Central memory CD8-positive, alpha-beta T cell (primary cell): ENCODE results near the gene GAS2L2.

Experiments
- ATAC-seq: fragments of 150-1000 bp; cut with Tn5 transposase; replicated peaks from 2 replicates; pipeline ENCODE4 v1.10.0; 2022; ENCODE audit warnings: mild to moderate bottlenecking, moderate FRiP score, moderate number of reproducible peaks; ENCODE audit not compliant: poor library complexity, severe bottlenecking; ENCODE audit errors: extremely low read depth
- DNase-seq, 2 donors: peaks; one replicate each; pipeline ENCODE4 v3.0.0; 2021; ENCODE audit warnings: low spot score in 2 of 2
- H3K27ac Mint-ChIP-seq: one replicate; pipeline ENCODE4 v1.8.0; 2022; ENCODE audit warnings: low read depth, mild to moderate bottlenecking, moderate library complexity, mixed read lengths
- H3K27me3 Mint-ChIP-seq: one replicate; pipeline ENCODE4 v1.8.0; 2022; ENCODE audit warnings: mixed read lengths
- H3K36me3 Mint-ChIP-seq: one replicate; pipeline ENCODE4 v1.8.0; 2022; ENCODE audit warnings: mild to moderate bottlenecking, moderate library complexity, mixed read lengths; ENCODE audit not compliant: insufficient read depth
- H3K4me1 Mint-ChIP-seq: one replicate; pipeline ENCODE4 v1.8.0; 2022; ENCODE audit warnings: mixed read lengths
- H3K4me3 Mint-ChIP-seq: one replicate; pipeline ENCODE4 v1.8.0; 2022; ENCODE audit warnings: mild to moderate bottlenecking, moderate library complexity, mixed read lengths
- H3K9me3 Mint-ChIP-seq: one replicate; pipeline ENCODE4 v1.8.0; 2022; ENCODE audit warnings: mixed read lengths

GAS2L2 gene

DNA sequence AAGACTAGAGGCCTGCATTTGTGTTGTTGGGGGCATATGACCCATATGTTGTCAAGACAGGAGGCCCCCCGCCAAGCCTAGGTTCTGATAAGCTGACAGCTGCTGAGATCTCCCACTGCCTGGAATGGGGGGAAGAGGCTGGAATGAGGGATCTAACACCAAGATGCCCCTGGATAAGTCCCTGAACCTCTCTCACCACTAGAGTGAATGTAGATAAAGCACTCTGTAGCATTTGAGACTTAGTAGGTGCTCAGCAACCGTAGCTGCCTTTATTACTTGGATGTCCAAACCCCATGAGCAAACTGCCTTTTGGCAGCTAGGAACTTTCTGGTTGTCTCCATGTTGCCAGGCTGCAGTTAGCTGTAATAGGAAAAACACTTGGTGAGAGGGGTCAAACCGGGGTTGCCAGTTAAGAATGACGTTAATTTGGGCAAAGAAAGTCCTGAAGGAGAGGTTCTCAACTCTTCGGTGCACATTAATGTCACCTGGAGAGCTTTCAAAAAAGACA, 26.0 kb downstream of the GAS2L2 start:
- no peak overlapping the region for H3K27ac Mint-ChIP-seq
- no peak overlapping the region for H3K4me3 Mint-ChIP-seq
- ATAC-seq (no peak), DNase-seq (no peak)
- no peaks in the 10 kb centered on the region for H3K9me3 Mint-ChIP-seq
- peaks cover 12% of the 10 kb centered on the region for H3K4me1 Mint-ChIP-seq
- H3K27me3 Mint-ChIP-seq: no peaks in the 10 kb centered on the region
- H3K36me3 Mint-ChIP-seq: peaks cover 34% of the 10 kb centered on the region

- H3K27ac Mint-ChIP-seq: no peak overlapping the region
- peaks cover 12% of the 10 kb centered on the region for H3K4me1 Mint-ChIP-seq
- no peak for ATAC-seq
- no peak for DNase-seq
- H3K9me3 Mint-ChIP-seq: no peaks in the 10 kb centered on the region
- no peaks in the 10 kb centered on the region for H3K27me3 Mint-ChIP-seq
- peaks cover 35% of the 10 kb centered on the region for H3K36me3 Mint-ChIP-seq
- no peak overlapping the region for H3K4me3 Mint-ChIP-seq
These were observed 26.7 kb downstream of the GAS2L2 start for GRCh38 chr17:35726127-35726952.

GRCh38 chr17:35725802-35726126, 27.3 kb downstream of the GAS2L2 start:
- ATAC-seq: no peak
- H3K27ac Mint-ChIP-seq: no peak overlapping the region
- H3K36me3 Mint-ChIP-seq: peaks cover 35% of the 10 kb centered on the region
- H3K27me3 Mint-ChIP-seq: no peaks in the 10 kb centered on the region
- no peak for DNase-seq
- H3K4me3 Mint-ChIP-seq: no peak overlapping the region
- peaks cover 6% of the 10 kb centered on the region for H3K4me1 Mint-ChIP-seq
- no peaks in the 10 kb centered on the region for H3K9me3 Mint-ChIP-seq

DNA sequence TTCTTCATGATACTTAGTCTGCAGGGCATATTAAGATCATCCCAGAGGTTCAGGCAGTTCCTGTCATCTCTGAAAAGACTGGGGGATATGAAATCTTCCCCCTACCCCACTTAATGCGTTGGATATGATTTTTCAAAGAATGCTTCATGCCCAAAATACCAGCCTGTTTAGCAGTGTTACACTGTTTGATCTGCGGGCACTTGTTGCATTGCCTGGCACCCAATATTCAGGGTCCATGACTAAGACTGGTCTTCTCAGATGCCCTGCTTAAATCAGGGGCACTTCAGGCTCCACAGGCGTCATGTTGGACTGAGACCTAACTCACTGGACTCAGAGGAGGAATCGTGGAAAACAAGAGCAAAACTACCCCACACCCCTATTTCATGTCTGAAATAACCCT, 28.0 kb downstream of the GAS2L2 start:
- H3K27ac Mint-ChIP-seq: no peak overlapping the region
- no peaks in the 10 kb centered on the region for H3K9me3 Mint-ChIP-seq
- H3K27me3 Mint-ChIP-seq: no peaks in the 10 kb centered on the region
- ATAC-seq (no peak), DNase-seq (no peak)
- peaks cover 35% of the 10 kb centered on the region for H3K36me3 Mint-ChIP-seq
- H3K4me1 Mint-ChIP-seq: no peaks in the 10 kb centered on the region
- H3K4me3 Mint-ChIP-seq: no peak overlapping the region

DNA sequence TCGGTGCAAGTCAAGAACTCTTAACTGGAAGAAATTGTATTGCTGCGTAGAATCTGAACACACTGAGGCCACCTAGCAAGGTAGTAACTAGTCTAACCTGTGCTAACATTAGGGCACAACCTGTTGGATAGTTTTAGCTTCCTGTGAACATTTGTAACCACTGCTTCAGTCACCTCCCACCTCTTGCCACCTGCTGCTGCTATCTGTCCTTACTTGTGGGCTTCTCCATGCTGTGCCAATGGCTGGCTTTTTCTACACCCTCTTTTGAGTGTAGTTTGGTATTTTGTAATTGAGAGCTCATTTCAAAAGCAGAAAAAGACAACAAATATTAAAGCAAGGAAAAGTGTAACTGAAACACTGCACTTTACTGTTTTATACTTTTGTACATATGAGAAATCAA, 29.3 kb downstream of the GAS2L2 start:
- Mint-ChIP-seq H3K36me3 (peaks cover 35% of the 10 kb centered on the region), H3K4me1 (no peaks in the 10 kb centered on the region), H3K4me3 (no peak overlapping the region), H3K9me3 (no peaks in the 10 kb centered on the region), H3K27ac (no peak overlapping the region), H3K27me3 (no peaks in the 10 kb centered on the region)
- ATAC-seq (no peak), DNase-seq (no peak)

DNA sequence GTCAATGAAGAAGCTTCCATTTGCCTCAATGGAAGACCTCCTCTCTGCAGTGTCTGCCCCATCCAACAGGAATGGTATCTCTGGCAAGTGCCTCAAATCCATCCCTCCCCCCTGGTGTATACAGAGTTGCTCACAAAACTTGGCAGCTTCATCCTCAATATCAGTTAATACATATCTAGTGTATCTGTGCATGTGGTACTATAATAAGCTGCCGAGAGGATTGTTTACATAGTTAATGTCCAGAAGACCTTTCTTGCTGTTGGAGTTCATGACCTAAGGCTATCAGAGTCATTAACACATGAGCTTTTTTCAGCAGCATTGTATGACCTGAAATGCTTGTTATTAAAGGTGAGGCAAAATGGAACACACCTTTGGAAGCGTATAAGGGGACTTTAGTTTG, 35.6 kb downstream of the GAS2L2 start:
- Mint-ChIP-seq H3K36me3 (peaks cover 23% of the 10 kb centered on the region), H3K4me1 (no peaks in the 10 kb centered on the region), H3K4me3 (no peak overlapping the region), H3K27me3 (no peaks in the 10 kb centered on the region), H3K27ac (no peak overlapping the region), H3K9me3 (no peaks in the 10 kb centered on the region)
- DNase-seq (no peak), ATAC-seq (no peak)

DNA sequence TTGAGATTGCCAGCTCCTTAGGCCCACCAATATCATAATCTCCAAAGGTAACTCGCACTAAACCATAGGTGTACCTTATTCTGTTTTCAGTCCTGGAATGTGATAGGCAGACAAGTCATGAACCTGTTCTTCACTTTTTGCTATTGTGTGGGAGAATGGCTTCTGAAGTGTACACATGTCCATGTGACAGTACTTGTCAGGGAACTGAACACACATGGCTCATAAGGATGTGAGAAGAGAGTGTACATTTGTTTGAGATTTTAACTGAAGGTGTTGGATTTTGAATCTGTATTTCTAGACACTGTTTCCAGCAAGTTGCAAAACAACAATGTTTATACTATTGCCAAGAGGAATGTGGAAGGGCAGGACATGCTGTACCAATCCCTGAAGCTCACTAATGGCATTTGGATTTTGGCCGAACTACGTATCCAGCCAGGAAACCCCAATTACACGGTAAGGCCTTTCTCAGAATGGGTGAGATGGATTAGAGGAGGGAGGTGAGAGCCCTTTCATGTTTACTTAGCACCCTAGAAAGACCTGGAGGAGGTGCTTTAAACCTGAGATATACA, 36.1 kb downstream of the GAS2L2 start:
- DNase-seq: no peak
- no peak for ATAC-seq
- no peak overlapping the region for H3K27ac Mint-ChIP-seq
- H3K36me3 Mint-ChIP-seq: peaks cover 20% of the 10 kb centered on the region
- H3K4me1 Mint-ChIP-seq: no peaks in the 10 kb centered on the region
- no peaks in the 10 kb centered on the region for H3K27me3 Mint-ChIP-seq
- no peaks in the 10 kb centered on the region for H3K9me3 Mint-ChIP-seq
- H3K4me3 Mint-ChIP-seq: no peak overlapping the region

DNA sequence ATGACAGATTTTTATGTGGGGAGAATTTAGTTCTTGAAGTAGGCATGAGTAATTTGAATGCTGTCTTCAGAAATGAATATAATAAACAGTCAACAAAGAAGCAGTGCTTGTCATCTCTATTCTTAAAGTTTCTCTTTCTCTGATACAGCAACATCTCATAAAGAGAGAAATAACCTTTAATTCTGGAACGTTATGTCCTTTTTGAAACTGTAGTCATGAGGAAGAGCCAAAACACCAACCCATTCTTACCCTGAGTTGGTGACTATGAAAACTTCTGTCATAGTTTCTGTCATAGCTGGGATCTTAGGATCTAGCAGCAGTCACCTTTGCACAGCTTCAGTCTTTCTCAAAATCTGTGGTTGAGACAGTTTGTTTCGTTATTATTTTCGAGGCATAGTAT, 36.9 kb downstream of the GAS2L2 start:
- peaks cover 1% of the 10 kb centered on the region for H3K4me1 Mint-ChIP-seq
- H3K27me3 Mint-ChIP-seq: no peaks in the 10 kb centered on the region
- no peaks in the 10 kb centered on the region for H3K9me3 Mint-ChIP-seq
- no peak overlapping the region for H3K4me3 Mint-ChIP-seq
- DNase-seq (no peak), ATAC-seq (no peak)
- H3K27ac Mint-ChIP-seq: no peak overlapping the region
- H3K36me3 Mint-ChIP-seq: peaks cover 22% of the 10 kb centered on the region

- Mint-ChIP-seq H3K4me3 (no peak overlapping the region), H3K9me3 (no peaks in the 10 kb centered on the region), H3K27me3 (no peaks in the 10 kb centered on the region), H3K36me3 (peaks cover 26% of the 10 kb centered on the region), H3K4me1 (peaks cover 5% of the 10 kb centered on the region), H3K27ac (no peak overlapping the region)
- ATAC-seq: no peak
- no peak for DNase-seq
These were observed 37.6 kb downstream of the GAS2L2 start for GRCh38 chr17:35715416-35715815.

DNA sequence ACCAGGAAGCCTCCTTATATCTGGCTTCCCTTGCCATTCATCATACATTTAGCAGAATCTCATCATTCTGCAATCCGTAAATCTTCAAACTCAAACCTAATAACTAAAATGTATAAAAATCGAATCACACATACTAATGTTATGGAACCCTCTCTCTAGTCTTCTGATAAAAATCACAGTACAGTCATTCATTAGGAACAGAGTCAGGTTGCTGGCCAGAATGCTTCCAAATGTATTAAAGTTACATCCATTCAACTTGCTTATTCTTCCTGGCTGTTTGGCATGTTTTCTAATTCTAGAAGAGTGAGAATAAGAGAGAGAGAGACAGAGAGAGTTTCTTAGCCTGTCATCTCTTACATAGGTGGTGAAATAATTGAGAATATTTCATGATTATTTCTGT, 38.1 kb downstream of the GAS2L2 start:
- peaks cover 28% of the 10 kb centered on the region for H3K36me3 Mint-ChIP-seq

GRCh38 chr17:35713069-35713728, 39.8 kb downstream of the GAS2L2 start:
- Mint-ChIP-seq H3K9me3 (no peaks in the 10 kb centered on the region), H3K4me3 (no peak overlapping the region), H3K27ac (no peak overlapping the region), H3K36me3 (peaks cover 33% of the 10 kb centered on the region), H3K4me1 (peaks cover 5% of the 10 kb centered on the region), H3K27me3 (no peaks in the 10 kb centered on the region)
- ATAC-seq (no peak), DNase-seq (no peak)

More for the DNA sequence above, 38.1 kb downstream of the GAS2L2 start:
- ATAC-seq (no peak), DNase-seq (no peak)
- Mint-ChIP-seq H3K9me3 (no peaks in the 10 kb centered on the region), H3K4me3 (no peak overlapping the region), H3K27ac (no peak overlapping the region), H3K4me1 (peaks cover 5% of the 10 kb centered on the region), H3K27me3 (no peaks in the 10 kb centered on the region)

DNA sequence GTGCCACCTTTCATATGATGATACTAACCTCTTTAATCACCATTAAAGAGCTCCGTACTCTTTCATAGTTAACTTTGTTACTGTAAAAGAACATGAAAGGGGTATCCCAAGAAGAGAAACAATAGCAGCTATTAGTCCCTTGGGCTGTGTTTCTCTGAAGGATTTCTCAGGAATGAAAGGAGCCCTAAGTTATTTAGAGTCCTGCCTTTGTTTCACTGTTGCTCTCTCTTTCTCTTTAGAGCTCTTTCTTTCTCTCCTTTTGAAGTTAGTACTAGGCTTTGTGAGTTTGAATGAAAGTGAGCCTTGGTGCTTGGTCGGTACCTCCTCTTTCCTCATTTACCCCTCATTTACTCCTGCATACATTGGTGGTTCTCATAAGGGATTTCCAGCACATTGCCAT, 42.1 kb downstream of the GAS2L2 start:
- no peak overlapping the region for H3K4me3 Mint-ChIP-seq
- no peaks in the 10 kb centered on the region for H3K9me3 Mint-ChIP-seq
- H3K4me1 Mint-ChIP-seq: peaks cover 7% of the 10 kb centered on the region
- H3K27ac Mint-ChIP-seq: no peak overlapping the region
- ATAC-seq (no peak), DNase-seq (no peak)
- peaks cover 28% of the 10 kb centered on the region for H3K36me3 Mint-ChIP-seq
- H3K27me3 Mint-ChIP-seq: no peaks in the 10 kb centered on the region

GRCh38 chr17:35709874-35710273, 43.2 kb downstream of the GAS2L2 start:
- Mint-ChIP-seq H3K9me3 (no peaks in the 10 kb centered on the region), H3K4me3 (no peak overlapping the region), H3K4me1 (peaks cover 15% of the 10 kb centered on the region), H3K27ac (no peak overlapping the region), H3K36me3 (peaks cover 28% of the 10 kb centered on the region), H3K27me3 (no peaks in the 10 kb centered on the region)
- no peak for DNase-seq
- ATAC-seq: no peak
